ENCODE results near the gene HK2. TPM values are rescaled to one million over a fixed set of nuclear protein-coding genes. Genes with fewer than 3 reads are reported as not detected.
A peak's percentile ranks its signal among the peaks of the same experiment; 100 is the strongest.
"Not testable (repeated sequence)": the region's sequence is repeated elsewhere in the genome, so short reads cannot be mapped to it uniquely, and the experiment has no call there.

Gene HK2
- total RNA-seq, 2 experiments from 2014 or later: 7.7 to 8.9 TPM

GRCh38 chr2:74831693-74832530 is 2.0 kb upstream of the HK2 start:
- ChIA-PET POLR2A (no interaction called here), CTCF (interaction anchor here (2.4 kb wide), 1 partner anchor 117 kb away, joined by 5 read pairs; no protein-coding TSS in a partner anchor)
- H3K27me3 ChIP-seq (ENCODE audit: control insufficient read depth in 1 of 2, insufficient read depth in 2 of 2, low read length in 2 of 2): no peaks in the 10 kb centered on the region
- Mint-ChIP-seq H3K4me3 (peak overlapping the region; percentile 60), H3K36me3 (ENCODE audit: low read depth) (no peaks in the 10 kb centered on the region), H3K9me3 (no peaks in the 10 kb centered on the region), H3K27ac (no peak overlapping the region), H3K4me1 (ENCODE audit: low read depth) (peaks cover 19% of the 10 kb centered on the region), H3K27me3 (no peaks in the 10 kb centered on the region)
- peak in 2 of 14 experiments; percentile 51 to 62 for DNase-seq
- H3K36me3 ChIP-seq (ENCODE audit: insufficient read depth, low read length): no peaks in the 10 kb centered on the region
- no peak for TF ChIP-seq CTCF (IDR thresholded peaks at IDR 0.05)
- ATAC-seq (ENCODE audit: poor library complexity): no peak
- no peak overlapping the region for H3K4me3 ChIP-seq (ENCODE audit: low read length)
- H3K27ac ChIP-seq (ENCODE audit: low read depth in 1 of 2, low read length in 2 of 2): no peak overlapping the region
- intact Hi-C loops (cut with DNase I, micrococcal nuclease): loop anchor here in 1 of 2 experiments (5.0 to 10.0 kb wide), 2 partner anchors 115 to 813 kb away; partner anchors contain the start of gene MRPL19
- H3K4me1 ChIP-seq (ENCODE audit: insufficient read depth, low read length): peaks cover 29% of the 10 kb centered on the region
- H3K9me3 ChIP-seq (ENCODE audit: control insufficient read depth in 1 of 2, insufficient read depth in 1 of 2, low read length in 2 of 2): no peaks in the 10 kb centered on the region

- H3K4me1 ChIP-seq (ENCODE audit: insufficient read depth, low read length): peaks cover 42% of the 10 kb centered on the region
- not testable (repeated sequence) for H3K27ac ChIP-seq (ENCODE audit: low read depth in 1 of 2, low read length in 2 of 2); H3K9me3 Mint-ChIP-seq; H3K27me3 Mint-ChIP-seq; H3K9me3 ChIP-seq (ENCODE audit: control insufficient read depth in 1 of 2, insufficient read depth in 1 of 2, low read length in 2 of 2); H3K36me3 ChIP-seq (ENCODE audit: insufficient read depth, low read length); H3K27me3 ChIP-seq (ENCODE audit: control insufficient read depth in 1 of 2, insufficient read depth in 2 of 2, low read length in 2 of 2); H3K36me3 Mint-ChIP-seq (ENCODE audit: low read depth)
- H3K4me3 Mint-ChIP-seq: peak overlapping the region; percentile 94
- ATAC-seq (ENCODE audit: poor library complexity): peak; percentile 22
- POLR2A ChIA-PET: interaction anchor here (0.8 to 9.4 kb wide), 10 partner anchors 9 to 376 kb away, joined by 3 to 169 read pairs (median 5); partner anchors contain the start of gene WBP1
- intact Hi-C loops (cut with DNase I, micrococcal nuclease): loop anchor here in 1 of 2 experiments (5.0 to 10.0 kb wide), 2 partner anchors 117 to 810 kb away; partner anchors contain the start of gene MRPL19
- H3K27ac Mint-ChIP-seq: peak overlapping the region; percentile 84
- CTCF ChIA-PET: interaction anchor here (2.3 to 3.7 kb wide), 2 partner anchors 15 to 119 kb away, joined by 7 to 35 read pairs; no protein-coding TSS in a partner anchor
- peaks cover 43% of the 10 kb centered on the region for H3K4me1 Mint-ChIP-seq (ENCODE audit: low read depth)
- DNase-seq: peak in 6 of 14 experiments; percentile 10 to 55 (median 39)
- H3K4me3 ChIP-seq (ENCODE audit: low read length): peak overlapping the region; percentile 75
Measured at GRCh38 chr2:74834234-74834791, 386 bp downstream of the HK2 start.

- Mint-ChIP-seq H3K27me3 (no peaks in the 10 kb centered on the region), H3K4me3 (peak overlapping the region; percentile 94), H3K27ac (peak overlapping the region; percentile 84), H3K4me1 (ENCODE audit: low read depth) (peaks cover 47% of the 10 kb centered on the region), H3K9me3 (no peaks in the 10 kb centered on the region), H3K36me3 (ENCODE audit: low read depth) (no peaks in the 10 kb centered on the region)
- peak overlapping the region in 1 of 2 donors; percentile 27 for H3K27ac ChIP-seq (ENCODE audit: low read depth in 1 of 2, low read length in 2 of 2)
- peak; percentile 47 for ATAC-seq (ENCODE audit: poor library complexity)
- intact Hi-C loops (cut with DNase I, micrococcal nuclease): loop anchor here in 1 of 2 experiments (5.0 to 10.0 kb wide), 4 partner anchors 118 to 1723 kb away; partner anchors contain the start of genes MRPL19, RAB11FIP5 and SEMA4F
- no peaks in the 10 kb centered on the region for H3K9me3 ChIP-seq (ENCODE audit: control insufficient read depth in 1 of 2, insufficient read depth in 1 of 2, low read length in 2 of 2)
- H3K4me3 ChIP-seq (ENCODE audit: low read length): peak overlapping the region; percentile 75
- no peak for TF ChIP-seq CTCF (IDR thresholded peaks at IDR 0.05)
- H3K27me3 ChIP-seq (ENCODE audit: control insufficient read depth in 1 of 2, insufficient read depth in 2 of 2, low read length in 2 of 2): no peaks in the 10 kb centered on the region
- peaks cover 45% of the 10 kb centered on the region for H3K4me1 ChIP-seq (ENCODE audit: insufficient read depth, low read length)
- peak in 13 of 14 experiments; percentile 33 to 71 (median 45) for DNase-seq
- ChIA-PET CTCF (interaction anchor here (2.3 to 3.7 kb wide), 2 partner anchors 14 to 120 kb away, joined by 7 to 35 read pairs; no protein-coding TSS in a partner anchor), POLR2A (interaction anchor here (0.8 to 9.4 kb wide), 12 partner anchors 9 to 377 kb away, joined by 3 to 169 read pairs (median 4); partner anchors contain the start of genes SEMA4F and WBP1)
- H3K36me3 ChIP-seq (ENCODE audit: insufficient read depth, low read length): no peaks in the 10 kb centered on the region
Measured at GRCh38 chr2:74834792-74835755, 1.1 kb downstream of the HK2 start.

All from CD4-positive, alpha-beta T cell (primary cell).